Vagina (tissue), 2 donors: ENCODE data around the gene L3MBTL1.

ENCODE experiments used
- POLR2A ChIP-seq, 2 donors: fragments of 450-650 bp; IDR thresholded peaks; one replicate each; pipeline ENCODE4 v1.6.1; 2017; ENCODE audit warnings: antibody characterized with exemption in 2 of 2, mild to moderate bottlenecking in 2 of 2, moderate library complexity in 2 of 2
- POLR2AphosphoS5 ChIP-seq, 2 donors: sonication (generic); formaldehyde crosslinking; IDR thresholded peaks; one replicate each; pipeline ENCODE4 v1.9.0; 2017; ENCODE audit warnings: antibody characterized with exemption in 2 of 2, mild to moderate bottlenecking in 2 of 2, low read depth in 1 of 2; ENCODE audit not compliant: insufficient read depth in 1 of 2
- TF ChIP-seq, protein P1 (sequence below), 3 experiments: fragments of 450-650 bp in 2 of 3; fragments of 200-600 bp in 1 of 3; sonication (generic) in 1 of 3; IDR thresholded peaks; one replicate each; pipeline ENCODE4 v1.5.1; 2017 to 2019; ENCODE audit warnings: antibody characterized with exemption in 3 of 3, mild to moderate bottlenecking in 2 of 3, moderate library complexity in 2 of 3

DNA sequence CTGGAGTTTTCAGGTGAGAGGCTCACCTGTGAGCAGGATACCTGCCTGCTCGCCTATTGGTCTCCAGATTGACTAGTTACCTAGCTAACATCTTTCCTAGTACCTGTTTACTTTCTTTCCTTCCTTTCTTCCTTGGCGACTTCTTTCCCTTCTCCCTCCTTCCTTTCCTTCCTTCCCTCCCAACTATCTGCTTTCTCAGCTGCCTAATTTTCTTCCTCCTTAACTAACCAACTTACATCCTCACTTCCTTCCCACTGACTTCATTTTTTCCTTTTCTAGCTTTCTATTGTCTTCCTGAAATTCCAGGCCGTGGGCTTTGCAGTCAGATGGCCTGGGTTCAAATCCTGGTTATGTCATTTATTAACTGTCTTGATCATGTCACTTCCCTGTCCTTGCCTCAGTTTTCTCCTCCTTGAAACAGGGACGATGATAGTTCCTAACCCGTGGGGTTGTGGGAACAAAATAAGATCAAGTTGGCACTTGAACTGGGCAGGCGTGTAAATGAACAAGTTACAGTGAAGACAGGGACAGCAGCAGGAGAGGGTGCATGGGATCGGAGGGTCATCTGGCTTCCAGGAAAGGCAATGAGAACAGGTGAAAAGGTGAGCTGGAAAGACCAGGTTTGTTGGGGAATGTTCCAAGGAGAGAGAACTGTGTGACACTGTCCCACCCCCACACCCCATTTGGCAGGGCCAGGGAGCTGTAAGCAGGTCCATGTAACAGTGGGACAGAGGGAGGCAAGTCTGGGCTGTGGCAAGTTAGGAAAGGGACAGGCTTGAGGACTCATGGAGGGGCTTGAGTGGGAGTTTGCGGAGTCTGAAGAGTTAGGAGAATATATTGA lies 51.9 kb downstream of the L3MBTL1 start:
- TF ChIP-seq, protein P1, sequence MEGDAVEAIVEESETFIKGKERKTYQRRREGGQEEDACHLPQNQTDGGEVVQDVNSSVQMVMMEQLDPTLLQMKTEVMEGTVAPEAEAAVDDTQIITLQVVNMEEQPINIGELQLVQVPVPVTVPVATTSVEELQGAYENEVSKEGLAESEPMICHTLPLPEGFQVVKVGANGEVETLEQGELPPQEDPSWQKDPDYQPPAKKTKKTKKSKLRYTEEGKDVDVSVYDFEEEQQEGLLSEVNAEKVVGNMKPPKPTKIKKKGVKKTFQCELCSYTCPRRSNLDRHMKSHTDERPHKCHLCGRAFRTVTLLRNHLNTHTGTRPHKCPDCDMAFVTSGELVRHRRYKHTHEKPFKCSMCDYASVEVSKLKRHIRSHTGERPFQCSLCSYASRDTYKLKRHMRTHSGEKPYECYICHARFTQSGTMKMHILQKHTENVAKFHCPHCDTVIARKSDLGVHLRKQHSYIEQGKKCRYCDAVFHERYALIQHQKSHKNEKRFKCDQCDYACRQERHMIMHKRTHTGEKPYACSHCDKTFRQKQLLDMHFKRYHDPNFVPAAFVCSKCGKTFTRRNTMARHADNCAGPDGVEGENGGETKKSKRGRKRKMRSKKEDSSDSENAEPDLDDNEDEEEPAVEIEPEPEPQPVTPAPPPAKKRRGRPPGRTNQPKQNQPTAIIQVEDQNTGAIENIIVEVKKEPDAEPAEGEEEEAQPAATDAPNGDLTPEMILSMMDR (IDR thresholded peaks at IDR 0.05), result no peak
- TF ChIP-seq POLR2A (IDR thresholded peaks at IDR 0.05) (no peak), POLR2AphosphoS5 (IDR thresholded peaks at IDR 0.05; ENCODE audit: insufficient read depth in 1 of 2, low read depth in 1 of 2) (no peak)
